Epithelial cell of prostate (primary cell): ENCODE measurements around the gene TRIM41.
"Not testable (repeated sequence)": the region's sequence is repeated elsewhere in the genome, so short reads cannot be mapped to it uniquely, and the experiment has no call there.

Experiments used
- DNase-seq: peaks from one replicate; pipeline ENCODE4 v3.0.0-alpha.2; 2011; ENCODE audit warnings: low read depth, low spot score
- H3K27ac ChIP-seq: fragments of 450-650 bp; 2 replicates; pipeline ENCODE4 v1.5.1; 2017; ENCODE audit warnings: mild to moderate bottlenecking

TRIM41 gene

GRCh38 chr5:181245427-181246275 lies 22.6 kb downstream of the TRIM41 start:
- peak overlapping the region; percentile 99 for H3K27ac ChIP-seq
- no peak for DNase-seq

- no peak for DNase-seq
- peak overlapping the region; percentile 99 for H3K27ac ChIP-seq
Measured at GRCh38 chr5:181246276-181247049, 23.4 kb downstream of the TRIM41 start.

- DNase-seq = no peak
- H3K27ac ChIP-seq = peak overlapping the region; percentile 99
Measured at GRCh38 chr5:181248277-181248676, 25.2 kb downstream of the TRIM41 start.

GRCh38 chr5:181255276-181255675 lies 32.2 kb downstream of the TRIM41 start:
- DNase-seq = no peak
- H3K27ac ChIP-seq = no peak overlapping the region

GRCh38 chr5:181255836-181256578 lies 32.9 kb downstream of the TRIM41 start:
- DNase-seq = no peak
- no peak overlapping the region for H3K27ac ChIP-seq

DNA sequence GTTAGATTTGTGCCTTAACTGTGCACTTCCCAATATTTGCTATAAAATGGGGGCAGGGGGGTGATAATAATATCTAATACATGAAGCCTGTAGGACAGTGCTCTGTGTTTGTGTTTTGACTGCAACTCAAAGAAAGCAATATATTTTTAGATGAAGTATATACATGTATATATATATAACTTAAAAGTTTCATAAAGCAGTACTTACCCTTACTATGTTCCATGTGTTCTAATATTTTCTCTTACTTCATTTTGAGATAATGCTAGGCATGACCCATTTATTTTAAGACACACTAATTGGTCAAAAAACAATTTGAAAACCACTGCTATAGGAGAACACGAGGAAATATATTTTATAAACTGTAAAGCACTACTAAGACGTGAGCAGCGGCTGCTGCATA lies 35.5 kb downstream of the TRIM41 start:
- no peak overlapping the region for H3K27ac ChIP-seq
- DNase-seq = no peak

DNA sequence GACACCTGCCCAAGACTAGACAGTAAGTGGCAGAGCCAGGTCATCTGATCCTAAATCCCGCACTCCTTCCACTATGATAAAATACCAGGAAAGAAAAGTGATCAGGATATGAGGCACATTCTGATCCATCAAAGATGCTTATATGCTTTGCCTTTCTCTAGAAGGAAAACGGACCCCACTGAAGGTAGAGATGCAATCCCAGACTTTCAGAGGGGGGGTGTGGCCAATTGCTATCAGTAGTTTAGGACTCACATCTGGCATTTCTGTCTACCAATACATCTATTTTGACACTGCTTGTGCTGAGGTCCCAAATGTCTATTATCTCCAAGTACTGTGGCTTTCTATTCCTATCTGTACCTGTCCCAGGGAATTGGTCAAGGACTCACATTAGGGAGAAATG lies 36.2 kb downstream of the TRIM41 start:
- no peak for DNase-seq
- peak overlapping the region; percentile 88 for H3K27ac ChIP-seq

GRCh38 chr5:181259974-181260719 lies 37.1 kb downstream of the TRIM41 start:
- H3K27ac ChIP-seq = peak overlapping the region; percentile 88
- DNase-seq = no peak

GRCh38 chr5:181260720-181261319 lies 37.7 kb downstream of the TRIM41 start, which contains the start of gene TRIM52:
Gene TRIM52, minus strand, starts transcription at chr5:181261143. Its CDS starts 330 bp downstream, at chr5:181260813.
- peak within 1 kb of the TSS; percentile 88 for H3K27ac ChIP-seq
- DNase-seq = no peak

DNA sequence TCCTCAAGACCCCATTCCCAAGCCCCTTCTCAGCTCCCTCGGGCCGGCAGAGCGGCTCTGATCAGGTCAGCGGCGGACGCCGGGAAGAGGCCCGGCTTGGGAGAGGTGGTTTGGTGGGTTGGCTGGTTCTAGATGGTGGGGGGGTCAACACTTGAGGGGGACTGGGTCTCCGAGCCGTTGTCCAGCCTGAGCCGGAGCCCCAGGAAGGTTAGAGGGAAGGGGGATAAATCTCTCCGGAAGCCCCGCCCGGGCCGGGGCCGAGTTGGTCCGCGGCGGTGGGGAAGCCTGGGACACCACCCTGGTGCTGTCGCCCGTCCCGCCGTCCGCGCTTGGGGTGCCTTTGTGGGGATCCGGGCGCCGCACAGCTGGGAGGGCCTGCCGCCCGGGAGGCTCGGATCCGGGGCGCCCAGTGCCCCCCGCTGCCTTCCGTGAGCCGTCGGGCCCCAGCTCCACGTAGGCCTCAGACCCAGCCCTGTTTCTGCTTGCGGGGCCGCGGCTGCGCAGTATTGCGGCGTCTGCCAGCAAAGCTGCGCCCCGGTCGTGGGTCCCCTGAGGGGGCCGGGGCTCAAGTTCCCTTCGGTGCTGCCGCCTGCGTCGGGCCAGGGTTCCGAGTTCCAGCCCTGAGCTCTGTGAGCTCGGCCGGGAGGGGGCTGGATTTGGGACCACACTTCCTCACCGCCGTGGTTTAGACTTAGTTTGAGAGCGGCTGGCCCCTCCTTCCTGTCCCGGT lies 38.4 kb downstream of the TRIM41 start:
- H3K27ac ChIP-seq = peak overlapping the region; percentile 88
- DNase-seq = no peak

GRCh38 chr5:181263633-181264032 lies 40.6 kb downstream of the TRIM41 start:
- no peak for DNase-seq
- no peak overlapping the region for H3K27ac ChIP-seq

GRCh38 chr5:181265092-181265671 lies 42.1 kb downstream of the TRIM41 start:
- no peak for DNase-seq
- H3K27ac ChIP-seq = no peak overlapping the region

DNA sequence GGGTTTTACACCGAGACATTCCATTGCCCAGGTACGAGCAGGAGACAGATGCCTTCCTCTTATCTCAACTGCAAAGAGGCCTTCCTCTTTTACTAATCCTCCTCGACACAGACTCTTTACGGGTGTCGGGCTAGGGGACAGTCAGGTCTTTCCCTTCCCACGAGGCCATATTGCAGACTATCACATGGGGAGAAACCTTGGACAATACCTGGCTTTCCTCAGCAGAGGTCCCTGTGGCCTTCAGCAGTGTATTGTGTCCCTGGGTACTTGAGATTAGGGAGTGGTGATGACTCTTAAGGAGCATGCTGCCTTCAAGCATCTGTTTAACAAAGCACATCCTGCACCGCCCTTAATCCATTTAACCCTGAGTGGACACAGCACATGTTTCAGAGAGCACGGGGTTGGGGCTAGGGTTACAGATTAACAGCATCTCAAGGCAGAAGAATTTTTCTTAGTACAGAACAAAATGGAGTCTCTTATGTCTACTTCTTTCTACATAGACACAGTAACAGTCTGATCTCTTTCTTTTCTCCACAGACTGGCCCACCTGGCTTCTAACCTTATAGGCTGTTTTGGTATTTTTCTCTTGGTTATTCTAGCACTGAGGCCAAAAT lies 44.3 kb downstream of the TRIM41 start:
- peak overlapping the region; percentile 45 for H3K27ac ChIP-seq
- DNase-seq = not testable (repeated sequence)

DNA sequence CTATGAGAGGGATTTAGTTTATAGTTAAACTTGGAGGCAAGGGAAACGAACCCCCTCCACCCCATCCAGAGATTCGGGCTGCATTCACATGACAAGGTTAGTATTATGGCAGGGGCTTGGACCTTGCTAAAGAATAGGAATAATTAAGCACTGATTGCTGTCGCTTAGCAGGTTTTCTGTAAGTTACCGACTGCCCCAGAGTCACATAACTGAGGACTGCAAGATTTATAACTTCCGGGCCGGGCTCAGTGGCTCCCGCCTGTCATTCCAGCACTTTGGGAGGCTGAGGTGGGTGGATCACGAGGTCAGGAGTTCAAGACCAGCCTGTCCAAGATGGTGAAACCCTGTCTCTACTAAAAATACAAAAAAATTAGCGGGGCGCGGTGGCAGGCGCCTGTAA lies 44.8 kb downstream of the TRIM41 start:
- DNase-seq = not testable (repeated sequence)
- H3K27ac ChIP-seq = peak overlapping the region; percentile 45

- no peak for DNase-seq
- H3K27ac ChIP-seq = no peak overlapping the region
Measured at GRCh38 chr5:181271081-181271480, 48.0 kb downstream of the TRIM41 start.

DNA sequence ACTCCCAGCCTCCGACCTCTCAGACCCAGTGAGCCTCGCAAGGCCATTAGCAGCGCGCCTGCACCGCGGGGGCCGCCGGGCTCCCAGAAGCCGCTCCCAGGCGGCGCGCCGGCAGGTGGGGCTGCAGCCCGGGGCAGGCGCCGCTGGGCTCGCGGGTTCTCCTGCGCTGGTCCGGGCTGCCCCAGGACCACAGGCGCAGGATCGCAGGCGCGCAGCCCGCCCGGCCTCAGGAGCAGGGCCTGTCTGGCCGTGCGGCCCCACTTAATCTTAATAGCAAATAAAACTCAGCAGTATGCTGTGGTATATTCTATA lies 50.3 kb downstream of the TRIM41 start:
- DNase-seq, H3K27ac ChIP-seq: not testable (repeated sequence)

- H3K27ac ChIP-seq = no peak overlapping the region
- no peak for DNase-seq
Measured at GRCh38 chr5:181280251-181280762, 57.2 kb downstream of the TRIM41 start.
